ENCODE data around the gene NDUFA13. TPM values are rescaled to one million over a fixed set of nuclear protein-coding genes. Genes with fewer than 3 reads are reported as not detected.

The NDUFA13 gene
- total and polyA plus RNA-seq, 11 donors = 101 to 1,476 (median 960) TPM

GRCh38 chr19:19506592-19506991 is 9.4 kb upstream of the NDUFA13 start:
- no peaks in the 10 kb centered on the region for H3K4me1 ChIP-seq
- no peak overlapping the region for H3K4me3 ChIP-seq
- ATAC-seq = no peak
- TF ChIP-seq POLR2A (IDR thresholded peaks at IDR 0.05) = no peak
- TF ChIP-seq, protein P1, sequence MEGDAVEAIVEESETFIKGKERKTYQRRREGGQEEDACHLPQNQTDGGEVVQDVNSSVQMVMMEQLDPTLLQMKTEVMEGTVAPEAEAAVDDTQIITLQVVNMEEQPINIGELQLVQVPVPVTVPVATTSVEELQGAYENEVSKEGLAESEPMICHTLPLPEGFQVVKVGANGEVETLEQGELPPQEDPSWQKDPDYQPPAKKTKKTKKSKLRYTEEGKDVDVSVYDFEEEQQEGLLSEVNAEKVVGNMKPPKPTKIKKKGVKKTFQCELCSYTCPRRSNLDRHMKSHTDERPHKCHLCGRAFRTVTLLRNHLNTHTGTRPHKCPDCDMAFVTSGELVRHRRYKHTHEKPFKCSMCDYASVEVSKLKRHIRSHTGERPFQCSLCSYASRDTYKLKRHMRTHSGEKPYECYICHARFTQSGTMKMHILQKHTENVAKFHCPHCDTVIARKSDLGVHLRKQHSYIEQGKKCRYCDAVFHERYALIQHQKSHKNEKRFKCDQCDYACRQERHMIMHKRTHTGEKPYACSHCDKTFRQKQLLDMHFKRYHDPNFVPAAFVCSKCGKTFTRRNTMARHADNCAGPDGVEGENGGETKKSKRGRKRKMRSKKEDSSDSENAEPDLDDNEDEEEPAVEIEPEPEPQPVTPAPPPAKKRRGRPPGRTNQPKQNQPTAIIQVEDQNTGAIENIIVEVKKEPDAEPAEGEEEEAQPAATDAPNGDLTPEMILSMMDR (IDR thresholded peaks at IDR 0.05) = no peak
- H3K27ac ChIP-seq = no peak overlapping the region
- no peak for DNase-seq
- H3K9me3 ChIP-seq = no peaks in the 10 kb centered on the region
- peaks cover 0 to 67% (median 56%) of the 10 kb centered on the region in 9 donors for H3K36me3 ChIP-seq
- no peaks in the 10 kb centered on the region for H3K27me3 ChIP-seq
- intact Hi-C loops (cut with DNase I) = no loop called here
- WGBS, 4 donors = 81 to 92% (median 88%) methylated on average over 12 of the region's 12 CpGs

DNA sequence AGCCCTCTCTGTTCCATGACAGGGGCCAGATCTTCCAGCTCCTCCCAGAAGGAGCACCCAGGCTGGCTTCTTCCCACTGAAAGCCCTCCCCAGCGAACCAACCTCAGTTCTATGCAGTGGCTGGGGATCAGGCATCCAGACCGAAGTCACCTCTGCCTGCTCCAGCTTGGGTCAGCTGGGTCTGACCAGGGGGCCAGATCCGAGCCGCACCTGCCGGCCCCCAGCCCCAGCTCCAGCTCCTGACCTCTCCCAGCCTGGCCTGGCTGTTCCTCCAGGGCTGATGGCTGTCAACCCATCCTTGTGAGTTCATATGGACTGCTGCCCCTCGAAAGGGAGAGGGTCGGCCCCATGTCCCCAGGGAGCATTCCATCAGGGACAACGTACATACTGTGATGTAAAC is 8.7 kb upstream of the NDUFA13 start:
- peaks cover 0 to 59% (median 49%) of the 10 kb centered on the region in 9 donors for H3K36me3 ChIP-seq
- H3K27me3 ChIP-seq = no peaks in the 10 kb centered on the region
- TF ChIP-seq, protein P1 (IDR thresholded peaks at IDR 0.05) = no peak
- no peak for TF ChIP-seq POLR2A (IDR thresholded peaks at IDR 0.05)
- DNase-seq (no peak), ATAC-seq (peak in 1 of 4 donors; percentile 10)
- WGBS, 4 donors = 84 to 90% (median 87%) methylated on average over 8 of the region's 8 CpGs
- intact Hi-C loops (cut with DNase I) = no loop called here
- H3K4me3 ChIP-seq = no peak overlapping the region
- H3K27ac ChIP-seq = no peak overlapping the region
- no peaks in the 10 kb centered on the region for H3K4me1 ChIP-seq
- no peaks in the 10 kb centered on the region for H3K9me3 ChIP-seq

DNA sequence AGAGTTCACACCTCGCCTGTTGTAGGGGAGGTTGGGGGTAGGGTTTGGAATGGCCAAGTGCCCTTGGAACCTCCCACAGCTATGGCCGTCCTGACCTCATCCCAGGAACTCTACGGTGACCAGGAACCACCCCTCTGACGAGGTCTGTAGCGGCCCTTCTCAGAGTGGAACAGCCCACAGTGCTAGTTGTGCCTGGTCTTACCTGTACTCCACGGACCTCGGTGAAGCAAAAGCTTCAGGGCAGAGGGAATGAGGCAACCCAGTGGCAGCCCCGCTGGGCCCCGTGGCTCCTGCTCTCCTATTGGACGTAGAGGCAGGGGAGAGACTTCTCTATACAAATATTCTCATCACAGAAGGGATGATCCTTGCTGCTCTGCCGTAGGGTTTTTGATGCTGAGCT is 7.8 kb upstream of the NDUFA13 start:
- TF ChIP-seq, protein P1 (IDR thresholded peaks at IDR 0.05) = no peak
- Histone ChIP-seq H3K4me1 (no peaks in the 10 kb centered on the region), H3K27me3 (no peaks in the 10 kb centered on the region), H3K27ac (no peak overlapping the region), H3K9me3 (no peaks in the 10 kb centered on the region), H3K4me3 (no peak overlapping the region), H3K36me3 (peaks cover 0 to 50% (median 40%) of the 10 kb centered on the region in 9 donors)
- DNase-seq = no peak
- WGBS, 4 donors = 83 to 91% (median 86%) methylated on average over 9 to 11 of the region's 11 CpGs
- ATAC-seq = peak in 1 of 4 donors; percentile 6
- intact Hi-C loops (cut with DNase I) = no loop called here

DNA sequence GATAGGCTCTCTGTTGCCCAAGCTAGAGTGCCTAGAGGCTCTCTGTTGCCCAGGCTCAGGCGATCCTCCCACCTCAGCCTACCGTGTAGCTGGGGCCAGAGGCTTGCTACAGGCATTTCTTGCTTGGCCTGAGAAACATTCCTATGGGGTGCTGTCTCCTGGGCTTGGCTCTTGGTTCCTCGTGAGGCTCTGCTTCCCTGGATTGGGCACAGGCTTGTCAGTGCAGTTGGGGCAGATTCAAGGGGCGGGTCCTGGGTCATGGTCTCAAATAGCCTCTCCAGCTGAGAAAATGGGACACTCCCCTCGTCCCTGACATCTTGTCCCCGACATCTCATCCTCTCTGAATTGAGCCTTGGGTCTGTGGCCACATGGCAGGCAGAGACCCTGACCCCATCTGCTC is 5.6 kb upstream of the NDUFA13 start:
- DNase-seq (no peak), ATAC-seq (no peak)
- H3K36me3 ChIP-seq = peaks cover 0 to 31% (median 18%) of the 10 kb centered on the region in 9 donors
- H3K4me1 ChIP-seq = peaks cover 0 to 16% (median 4%) of the 10 kb centered on the region in 12 donors
- no peaks in the 10 kb centered on the region for H3K27me3 ChIP-seq
- intact Hi-C loops (cut with DNase I) = no loop called here
- peaks cover 0 to 5% (median 0%) of the 10 kb centered on the region in 12 donors for H3K9me3 ChIP-seq
- WGBS, 4 donors = 33 to 46% (median 37%) methylated on average over 6 of the region's 6 CpGs
- H3K4me3 ChIP-seq = no peak overlapping the region
- TF ChIP-seq, protein P1 (IDR thresholded peaks at IDR 0.05) = no peak
- no peak for TF ChIP-seq POLR2A (IDR thresholded peaks at IDR 0.05)
- H3K27ac ChIP-seq = no peak overlapping the region

Measured in heart left ventricle (tissue), 16 donors.